Spleen (tissue), 11 donors: Measurements from ENCODE around the gene STXBP5. TPM values are rescaled to one million over a fixed set of nuclear protein-coding genes. Genes with fewer than 3 reads are reported as not detected.

Source experiments
- DNase-seq: peaks from one replicate; pipeline ENCODE4 v3.0.0-alpha.2; 2020
- H3K27ac ChIP-seq, 8 donors: fragments of 200-600 bp; sonication (generic) in 7 of 8; 1 replicate in 4 of 8; 2 replicates in 4 of 8; pipeline versions ENCODE4 v1.5.0 to v1.8.0; 2016 to 2021; ENCODE audit warnings: inconsistent platforms in 4 of 8, mild to moderate bottlenecking in 4 of 8, moderate library complexity in 1 of 8
- H3K27me3 ChIP-seq, 7 donors: fragments of 200-600 bp; sonication (generic) in 6 of 7; replicated peaks in 1 of 7; 1 replicate in 4 of 7; 2 replicates in 3 of 7; pipeline versions ENCODE4 v1.5.0 to v1.8.0; 2016 to 2021; ENCODE audit warnings: inconsistent platforms in 3 of 7, mild to moderate bottlenecking in 1 of 7
- H3K36me3 ChIP-seq, 6 donors: fragments of 200-600 bp; sonication (generic) in 5 of 6; 1 replicate in 4 of 6; 2 replicates in 2 of 6; pipeline versions ENCODE4 v1.5.0 to v1.8.0; 2016 to 2021; ENCODE audit warnings: inconsistent platforms in 2 of 6
- H3K4me1 ChIP-seq, 6 donors: fragments of 200-600 bp; sonication (generic) in 5 of 6; 1 replicate in 3 of 6; 2 replicates in 3 of 6; pipeline versions ENCODE4 v1.5.0 to v1.8.0; 2016 to 2021; ENCODE audit warnings: inconsistent platforms in 3 of 6
- H3K4me3 ChIP-seq, 8 donors: fragments of 200-600 bp; sonication (generic) in 7 of 8; 1 replicate in 4 of 8; 2 replicates in 4 of 8; pipeline versions ENCODE4 v1.5.0 to v1.8.0; 2016 to 2021; ENCODE audit warnings: inconsistent platforms in 4 of 8, mild to moderate bottlenecking in 4 of 8, moderate library complexity in 2 of 8
- H3K9me3 ChIP-seq, 8 donors: fragments of 200-600 bp; sonication (generic) in 7 of 8; 1 replicate in 4 of 8; 2 replicates in 4 of 8; pipeline versions ENCODE4 v1.5.0 to v1.8.0; 2016 to 2021; ENCODE audit warnings: inconsistent platforms in 4 of 8
- POLR2A ChIP-seq, 3 donors: fragments of 450-650 bp; IDR thresholded peaks; one replicate each; pipeline ENCODE4 v1.5.1; 2017; ENCODE audit warnings: antibody characterized with exemption in 3 of 3, mild to moderate bottlenecking in 1 of 3
- POLR2AphosphoS5 ChIP-seq, 3 donors: sonication (generic); formaldehyde crosslinking; IDR thresholded peaks; one replicate each; pipeline ENCODE4 v1.5.1; 2017; ENCODE audit warnings: antibody characterized with exemption in 3 of 3
- WGBS, 5 donors: extraction: QIAGEN DNeasy Blood & Tissue Kit in 3 of 5; methylation state at CpG; one replicate each; pipeline versions ENCODE4 v1.1.5 to v1.1.7; 2013 to 2018; 5-methylcytosine and 5-hydroxymethylcytosine counted together
- intact Hi-C: fragments of 100-400 bp; cut with DNase I; formaldehyde crosslinking; loops from one replicate; pipeline ENCODE4 v1.15.0; 2023; ENCODE audit warnings: low total_unique reads
- polyA plus RNA-seq, 3 donors: library from polyadenylated mRNA; stranded (reverse); fragments of 200-250 nt; gene quantifications; one replicate each; pipeline ENCODE4 v1.2.1, GENCODE V29; 2013
- total RNA-seq, 7 donors: library from RNA; depleted of rRNA in 3 of 7; stranded (reverse); fragments of >200 nt in 3 of 7; fragmentation: NEBNext Ultra II Directional in 4 of 7; extraction: Animal tissue kit (Norgen Biotek cat#: 25700) in 4 of 7; gene quantifications; one replicate each; pipeline versions ENCODE4 v1.1.0 to v1.2.1, GENCODE V29; 2016 to 2021
- TF ChIP-seq, protein P1 (sequence below), 11 experiments: fragments of 200-600 bp in 7 of 11; fragments of 450-650 bp in 4 of 11; sonication (generic) in 4 of 11; IDR thresholded peaks in 8 of 11; conservative IDR thresholded peaks in 3 of 11; 1 replicate in 7 of 11; 2 replicates in 4 of 11; pipeline versions ENCODE4 v1.4.0 to v1.8.0; 2016 to 2021; ENCODE audit warnings: antibody characterized with exemption in 11 of 11, inconsistent platforms in 4 of 11, mild to moderate bottlenecking in 1 of 11
- donor health status: healthy with polysubstance abuse.
- donor health status: DM: no; HTN: no; CAD: no; lungs with moderate emphysema.
- donor health status: DM: no; HTN: no; CAD: no.
- donor health status: Bipolar disorder and iron deficiency.
- donor health status: healthy.
- donor health status: DM: no; HTN: no; CAD: no.
- donor health status: DM: yes; HTN: yes; CAD: no.

The STXBP5 gene
- total and polyA plus RNA-seq, 10 donors, result 6.5 to 51.1 (median 32.3) TPM

DNA sequence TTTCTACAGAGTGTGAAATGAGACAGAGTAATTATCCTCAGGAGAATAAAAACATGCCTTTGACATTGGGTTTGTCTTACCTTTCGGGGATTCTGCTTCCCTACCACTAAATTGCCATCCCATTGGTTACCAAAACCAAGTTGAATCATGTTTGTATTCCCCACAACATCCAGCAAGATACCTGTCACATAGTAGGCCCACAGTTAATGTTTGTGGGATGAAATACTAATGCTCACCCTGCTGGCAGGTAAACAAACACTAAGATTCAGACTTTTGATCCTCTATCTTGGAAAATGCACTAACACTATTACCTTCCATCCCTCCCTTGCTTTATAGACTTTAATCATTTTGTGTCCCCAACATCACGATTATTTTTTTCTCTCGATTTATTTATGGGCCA, 8.2 kb upstream of the STXBP5 start:
- no peaks in the 10 kb centered on the region for H3K9me3 ChIP-seq
- 94 to 99% (median 95%) methylated on average over 3 of the region's 3 CpGs for WGBS, 5 donors
- H3K4me1 ChIP-seq, result peaks cover 0 to 26% (median 0%) of the 10 kb centered on the region in 6 donors
- TF ChIP-seq, protein P1, sequence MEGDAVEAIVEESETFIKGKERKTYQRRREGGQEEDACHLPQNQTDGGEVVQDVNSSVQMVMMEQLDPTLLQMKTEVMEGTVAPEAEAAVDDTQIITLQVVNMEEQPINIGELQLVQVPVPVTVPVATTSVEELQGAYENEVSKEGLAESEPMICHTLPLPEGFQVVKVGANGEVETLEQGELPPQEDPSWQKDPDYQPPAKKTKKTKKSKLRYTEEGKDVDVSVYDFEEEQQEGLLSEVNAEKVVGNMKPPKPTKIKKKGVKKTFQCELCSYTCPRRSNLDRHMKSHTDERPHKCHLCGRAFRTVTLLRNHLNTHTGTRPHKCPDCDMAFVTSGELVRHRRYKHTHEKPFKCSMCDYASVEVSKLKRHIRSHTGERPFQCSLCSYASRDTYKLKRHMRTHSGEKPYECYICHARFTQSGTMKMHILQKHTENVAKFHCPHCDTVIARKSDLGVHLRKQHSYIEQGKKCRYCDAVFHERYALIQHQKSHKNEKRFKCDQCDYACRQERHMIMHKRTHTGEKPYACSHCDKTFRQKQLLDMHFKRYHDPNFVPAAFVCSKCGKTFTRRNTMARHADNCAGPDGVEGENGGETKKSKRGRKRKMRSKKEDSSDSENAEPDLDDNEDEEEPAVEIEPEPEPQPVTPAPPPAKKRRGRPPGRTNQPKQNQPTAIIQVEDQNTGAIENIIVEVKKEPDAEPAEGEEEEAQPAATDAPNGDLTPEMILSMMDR (IDR thresholded peaks at IDR 0.05 in 8 of 11, conservative IDR thresholded peaks at IDR 0.05 in 3 of 11), result no peak
- TF ChIP-seq POLR2AphosphoS5 (IDR thresholded peaks at IDR 0.05) (no peak), POLR2A (IDR thresholded peaks at IDR 0.05) (no peak)
- H3K27ac ChIP-seq, result peak overlapping the region in 6 of 8 donors; percentile 55 to 93 (median 78)
- intact Hi-C loops, result no loop called here
- no peak for DNase-seq
- no peak overlapping the region for H3K4me3 ChIP-seq
- H3K36me3 ChIP-seq, result no peaks in the 10 kb centered on the region
- H3K27me3 ChIP-seq, result no peaks in the 10 kb centered on the region

DNA sequence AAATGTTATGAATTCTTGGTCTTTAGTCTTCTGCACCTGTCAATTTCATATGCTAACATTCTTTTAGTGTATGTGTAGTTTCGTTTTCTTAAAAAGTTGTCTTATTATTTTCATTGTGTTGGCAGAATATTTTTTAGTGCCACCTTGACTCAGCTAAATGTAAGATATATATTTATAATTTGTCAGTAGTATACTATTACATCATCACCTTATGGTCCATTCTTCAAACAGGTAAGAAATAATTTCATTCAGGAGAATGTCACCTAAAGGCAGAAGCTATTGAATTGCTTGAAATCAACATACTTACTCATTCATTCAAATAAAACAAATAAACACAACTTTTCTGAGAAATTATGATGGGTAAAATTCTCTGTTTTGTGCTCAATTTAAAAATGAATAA, 3.5 kb upstream of the STXBP5 start:
- TF ChIP-seq POLR2AphosphoS5 (IDR thresholded peaks at IDR 0.05) (no peak), POLR2A (IDR thresholded peaks at IDR 0.05) (no peak)
- intact Hi-C loops, result no loop called here

DNA sequence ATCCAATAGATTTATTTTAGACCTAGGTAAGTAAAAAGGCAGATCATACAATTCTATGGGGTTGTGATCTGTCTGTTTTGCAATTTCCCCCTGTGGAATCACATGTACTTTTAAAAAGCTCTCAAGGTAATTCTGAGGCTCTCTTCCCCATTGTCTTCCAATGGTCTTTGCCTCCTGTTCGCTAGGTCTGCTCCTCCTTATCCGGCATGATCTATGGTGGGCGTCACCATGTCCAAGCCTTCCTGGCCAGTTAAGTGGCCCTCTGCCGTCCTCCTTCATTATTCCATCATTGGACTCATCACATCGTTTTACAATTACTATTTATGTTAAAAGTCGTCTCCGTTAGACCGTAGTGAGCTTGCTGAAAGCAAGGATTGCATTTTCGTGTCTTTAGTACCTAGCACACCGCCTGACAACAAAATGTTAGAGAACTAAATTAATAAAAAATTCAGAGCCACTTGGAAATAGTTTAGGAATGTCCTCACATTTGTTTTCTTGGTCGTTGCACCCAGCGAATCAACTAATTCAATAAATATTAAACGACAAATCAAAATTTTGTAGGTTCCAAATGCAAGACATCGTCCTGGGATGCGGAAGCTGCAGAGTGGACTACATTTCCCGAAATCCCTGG, 2.2 kb upstream of the STXBP5 start:
- 10 to 15% (median 12%) methylated on average over 16 of the region's 16 CpGs for whole genome bisulfite sequencing, 5 donors

More for the DNA sequence above, 3.5 kb upstream of the STXBP5 start:
- no peak overlapping the region for H3K4me3 ChIP-seq
- H3K36me3 ChIP-seq, result no peaks in the 10 kb centered on the region
- H3K27ac ChIP-seq, result no peak overlapping the region
- no peaks in the 10 kb centered on the region for H3K9me3 ChIP-seq
- H3K27me3 ChIP-seq, result no peaks in the 10 kb centered on the region
- peaks cover 0 to 25% (median 10%) of the 10 kb centered on the region in 6 donors for H3K4me1 ChIP-seq
- no peak for DNase-seq
- 89 to 96% (median 95%) methylated on average over 1 of the region's 1 CpG for WGBS, 5 donors

DNA sequence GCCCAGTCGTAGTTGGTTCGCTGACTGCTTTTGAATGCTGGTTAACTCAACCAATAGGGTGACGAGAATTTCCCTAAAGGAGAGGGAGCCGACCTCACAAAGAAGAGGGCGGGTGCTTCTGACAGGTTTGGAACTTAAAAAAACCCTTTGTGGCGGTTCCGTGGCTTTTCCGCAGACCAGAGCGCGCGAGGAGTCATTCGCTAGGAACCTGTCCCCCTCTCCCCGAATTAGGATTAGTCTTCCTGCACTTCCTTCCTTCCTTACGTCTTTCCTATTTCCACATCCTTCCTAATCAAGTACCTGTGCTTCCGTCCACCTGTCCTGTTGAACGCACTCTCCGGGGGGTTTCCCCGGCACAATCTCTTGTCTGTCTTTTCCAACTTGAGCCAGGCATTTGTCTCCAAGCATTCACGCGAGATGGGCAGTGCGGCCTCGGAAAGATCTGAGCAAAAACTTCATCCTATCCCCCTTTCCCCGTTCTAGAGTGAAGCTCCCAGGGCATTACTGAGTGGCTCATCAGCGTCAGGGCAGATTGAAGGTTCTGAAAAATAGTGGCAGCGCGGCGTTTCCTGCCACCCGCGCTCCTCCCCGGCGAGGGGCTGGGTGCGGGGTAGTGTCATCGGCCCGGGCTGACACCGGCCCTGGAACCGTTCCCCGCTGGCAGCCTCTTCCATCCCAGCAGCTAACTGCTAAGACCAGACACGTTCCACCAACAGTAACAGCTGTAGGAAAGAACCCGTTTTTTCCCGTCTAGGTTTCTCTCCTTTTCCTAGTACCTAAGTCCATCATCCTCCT, 1.5 kb upstream of the STXBP5 start:
- Histone ChIP-seq H3K27me3 (no peaks in the 10 kb centered on the region), H3K36me3 (no peaks in the 10 kb centered on the region), H3K4me1 (peaks cover 10 to 42% (median 27%) of the 10 kb centered on the region in 6 donors), H3K9me3 (no peaks in the 10 kb centered on the region), H3K27ac (peak overlapping the region; percentile 83 to 98 (median 96)), H3K4me3 (peak overlapping the region; percentile 57 to 79 (median 72))
- 0% methylated on average over 40 of the region's 40 CpGs for WGBS, 5 donors
- peak; percentile 91 for DNase-seq
- intact Hi-C loops, result no loop called here
- TF ChIP-seq POLR2AphosphoS5 (IDR thresholded peaks at IDR 0.05) (peak; percentile 70 to 90 (median 76)), POLR2A (IDR thresholded peaks at IDR 0.05) (peak in 2 of 3 donors; percentile 24 to 76)
- TF ChIP-seq, protein P1 (IDR thresholded peaks at IDR 0.05 in 8 of 11, conservative IDR thresholded peaks at IDR 0.05 in 3 of 11), result peak in 2 of 11 experiments; percentile 14 to 26

More for the DNA sequence above, 2.2 kb upstream of the STXBP5 start:
- Histone ChIP-seq H3K27ac (peak overlapping the region; percentile 83 to 98 (median 96)), H3K4me1 (peaks cover 6 to 35% (median 22%) of the 10 kb centered on the region in 6 donors), H3K4me3 (peak overlapping the region; percentile 57 to 79 (median 72)), H3K9me3 (no peaks in the 10 kb centered on the region), H3K27me3 (no peaks in the 10 kb centered on the region), H3K36me3 (no peaks in the 10 kb centered on the region)
- intact Hi-C loops, result no loop called here
- DNase-seq, result no peak
- TF ChIP-seq, protein P1 (IDR thresholded peaks at IDR 0.05 in 8 of 11, conservative IDR thresholded peaks at IDR 0.05 in 3 of 11), result no peak
- no peak for TF ChIP-seq POLR2AphosphoS5 (IDR thresholded peaks at IDR 0.05)
- TF ChIP-seq POLR2A (IDR thresholded peaks at IDR 0.05), result no peak
